Measurements from ENCODE around the gene EPHB3. TPM values are rescaled to one million over a fixed set of nuclear protein-coding genes. Genes with fewer than 3 reads are reported as not detected.

EPHB3 gene
- polyA plus RNA-seq, 1 donor: 42.4 TPM

DNA sequence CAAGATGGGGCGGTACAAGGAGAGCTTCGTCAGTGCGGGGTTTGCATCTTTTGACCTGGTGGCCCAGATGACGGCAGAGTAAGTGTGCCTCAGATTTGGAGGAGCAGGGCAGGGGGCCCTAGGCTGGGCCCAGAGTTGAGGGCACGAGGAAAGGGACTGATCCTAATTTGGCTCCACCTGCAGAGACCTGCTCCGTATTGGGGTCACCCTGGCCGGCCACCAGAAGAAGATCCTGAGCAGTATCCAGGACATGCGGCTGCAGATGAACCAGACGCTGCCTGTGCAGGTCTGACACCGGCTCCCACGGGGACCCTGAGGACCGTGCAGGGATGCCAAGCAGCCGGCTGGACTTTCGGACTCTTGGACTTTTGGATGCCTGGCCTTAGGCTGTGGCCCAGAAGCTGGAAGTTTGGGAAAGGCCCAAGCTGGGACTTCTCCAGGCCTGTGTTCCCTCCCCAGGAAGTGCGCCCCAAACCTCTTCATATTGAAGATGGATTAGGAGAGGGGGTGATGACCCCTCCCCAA lies 19.8 kb downstream of the EPHB3 start:
- DNase-seq: no peak

DNA sequence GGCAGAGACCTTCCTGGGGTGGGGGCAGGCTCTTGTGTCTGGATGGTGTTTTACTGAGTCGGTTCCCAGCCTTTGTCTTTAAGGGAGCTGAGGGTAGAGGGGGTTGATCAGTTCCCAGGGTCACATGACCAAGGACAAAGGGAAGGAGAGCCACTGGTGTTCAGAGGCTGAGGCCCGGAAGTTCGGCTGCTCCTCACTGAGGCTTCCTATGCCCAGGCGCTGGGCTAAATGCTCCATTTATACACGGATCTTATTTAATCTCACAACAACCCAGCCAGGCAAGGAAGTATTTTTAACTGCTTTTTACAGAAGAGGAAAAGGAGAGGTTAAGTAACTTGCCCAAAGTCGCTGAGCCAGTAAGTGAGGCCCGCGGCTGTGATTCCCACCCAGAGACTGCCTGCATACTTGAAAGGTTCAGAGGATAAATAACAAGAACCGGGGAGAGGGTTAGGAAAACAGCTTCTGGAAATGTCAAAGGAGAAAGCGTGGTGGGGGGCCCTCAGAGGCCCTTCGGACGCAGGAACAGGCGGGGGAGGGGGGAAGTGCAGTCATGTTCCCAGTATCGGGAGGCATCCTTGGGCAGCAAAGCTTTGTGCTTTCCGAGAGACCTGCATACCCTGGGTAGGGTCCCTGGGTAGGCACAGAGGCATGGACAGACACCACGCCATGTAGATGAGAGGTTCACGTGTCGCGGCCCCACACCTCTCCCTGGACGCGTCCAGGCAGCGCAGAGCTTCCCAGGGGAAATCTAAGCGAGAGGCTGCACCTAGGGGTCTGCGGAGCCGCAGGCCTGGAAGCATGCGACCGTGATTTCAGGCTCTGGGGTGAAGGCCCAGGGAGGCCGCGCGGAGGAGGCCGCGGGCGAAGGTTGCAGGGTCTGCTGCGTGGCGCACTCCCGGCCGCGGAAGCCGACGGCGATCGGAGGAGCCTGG lies 21.3 kb downstream of the EPHB3 start:
- peak; percentile 46 for DNase-seq

DNA sequence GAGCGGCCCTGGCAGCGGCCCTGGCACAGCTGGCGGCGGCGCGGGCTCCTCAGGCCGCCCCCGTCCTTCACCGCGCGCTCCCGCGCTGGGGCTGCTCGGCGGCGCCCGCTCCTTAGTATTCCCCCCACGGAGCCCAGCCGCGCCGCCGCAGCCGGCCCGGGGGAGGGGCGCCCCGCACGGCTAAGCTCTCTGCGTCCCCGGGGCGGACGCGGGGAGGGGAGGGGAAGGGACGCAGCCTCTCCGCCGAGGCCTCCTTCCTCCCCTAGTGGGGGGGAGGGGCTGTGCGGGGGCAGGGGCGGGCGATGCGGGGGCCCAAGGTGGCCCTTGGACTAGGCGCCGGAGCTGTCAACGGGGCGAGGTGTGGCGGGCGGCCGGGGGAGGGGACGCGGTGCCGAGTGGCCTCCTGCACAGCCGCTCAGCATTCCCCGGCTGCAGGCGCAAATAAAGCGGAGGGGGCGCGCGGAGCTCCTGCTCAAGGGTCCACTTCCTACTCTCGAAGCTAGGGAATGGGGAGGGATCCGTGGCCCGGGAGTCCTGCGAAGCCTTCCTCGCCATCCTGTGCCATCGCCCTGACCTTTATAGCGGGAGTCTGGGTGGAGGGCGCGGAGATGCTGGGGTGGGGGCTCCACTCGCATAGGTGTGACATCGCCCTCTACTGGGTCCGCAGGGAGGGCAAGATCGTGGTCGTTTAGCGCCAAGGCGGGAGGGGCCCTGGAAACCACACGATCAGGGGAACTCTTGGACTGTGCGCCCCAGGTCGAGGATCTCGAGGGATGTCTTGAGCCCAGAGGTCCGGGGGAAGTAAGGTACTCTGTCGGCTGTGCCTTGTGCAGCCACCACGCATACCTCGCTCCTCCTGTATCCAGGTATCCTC lies 22.2 kb downstream of the EPHB3 start:
- peak; percentile 59 for DNase-seq

DNA sequence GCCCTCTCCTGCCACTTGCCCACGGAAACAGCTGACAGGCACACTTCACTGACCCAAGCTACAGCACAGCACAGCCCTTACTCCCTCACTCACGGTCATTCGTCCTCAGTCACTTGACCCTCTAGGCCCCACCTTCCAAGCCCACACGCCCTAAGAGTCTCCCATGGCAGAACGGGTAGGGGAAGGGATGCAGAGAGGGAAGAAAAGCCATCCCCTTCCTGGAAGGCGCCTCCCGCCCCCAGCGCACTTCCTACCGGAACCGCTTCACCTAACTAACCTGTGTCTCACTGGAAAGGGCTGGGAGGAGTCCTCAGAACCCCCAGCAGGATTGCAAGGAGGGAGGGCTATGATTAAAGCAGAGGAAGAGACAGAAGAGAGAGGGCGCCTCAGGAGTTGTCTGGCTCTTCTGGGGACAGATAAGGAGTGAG lies 22.9 kb downstream of the EPHB3 start:
- peak; percentile 32 for DNase-seq

DNA sequence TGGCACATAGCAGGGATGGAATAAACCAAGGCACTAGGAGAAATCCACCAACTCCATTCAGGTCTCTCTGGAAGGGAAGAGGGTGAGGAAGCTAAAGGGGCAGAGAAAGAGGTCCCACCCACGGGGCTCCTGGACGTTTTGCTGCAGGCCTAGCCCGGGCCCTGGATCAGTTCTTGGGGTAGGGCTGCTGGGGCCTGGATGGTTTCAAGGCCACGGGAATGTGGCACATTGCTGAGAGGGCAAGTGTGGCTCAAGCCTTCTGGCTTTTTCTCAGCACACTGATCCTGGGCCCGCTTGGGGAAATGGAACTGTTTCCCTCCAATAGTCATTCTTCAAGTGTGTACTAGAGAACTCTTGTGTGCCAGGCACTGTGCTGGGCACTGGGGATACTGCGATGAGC lies 24.0 kb downstream of the EPHB3 start:
- DNase-seq: no peak

DNA sequence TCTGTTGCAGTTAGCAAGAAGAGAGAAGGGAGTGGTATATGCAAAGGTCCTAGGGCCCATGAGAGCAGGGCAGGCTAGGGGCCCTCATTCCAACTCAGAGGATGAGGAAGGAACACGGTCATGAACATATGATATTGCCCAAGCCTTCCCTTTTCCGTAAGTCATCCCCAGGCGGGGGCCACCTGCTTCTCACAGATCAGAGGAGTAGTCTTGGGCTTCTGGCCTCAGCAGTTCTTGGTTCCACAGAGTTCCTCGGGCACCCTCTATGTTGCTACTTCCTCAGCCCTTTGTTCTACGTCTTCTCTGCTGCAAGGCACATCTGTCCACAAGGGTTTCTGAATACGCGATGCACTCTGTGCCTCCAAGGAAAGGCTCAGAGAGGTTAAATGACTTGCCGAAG lies 25.3 kb downstream of the EPHB3 start:
- no peak for DNase-seq

DNA sequence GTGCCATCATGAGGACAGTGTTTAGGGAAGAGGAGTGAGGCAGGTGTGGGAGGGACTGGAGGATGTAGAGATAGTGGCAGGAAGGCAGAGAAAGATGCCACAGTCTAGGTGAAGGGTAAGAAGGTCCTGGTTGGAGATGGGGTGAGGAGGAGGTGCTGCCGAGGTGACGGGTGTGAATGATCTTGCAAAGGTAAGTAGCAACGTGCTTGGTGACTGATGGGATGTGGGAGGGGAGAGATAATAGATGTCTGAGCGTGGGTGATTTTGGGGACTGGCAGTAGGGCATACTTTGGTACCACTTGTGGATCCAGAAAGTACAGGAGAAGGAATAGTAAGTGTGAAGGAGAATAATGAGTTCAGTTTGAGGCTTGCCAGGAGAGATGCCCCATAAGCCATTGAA lies 27.2 kb downstream of the EPHB3 start:
- no peak for DNase-seq

DNA sequence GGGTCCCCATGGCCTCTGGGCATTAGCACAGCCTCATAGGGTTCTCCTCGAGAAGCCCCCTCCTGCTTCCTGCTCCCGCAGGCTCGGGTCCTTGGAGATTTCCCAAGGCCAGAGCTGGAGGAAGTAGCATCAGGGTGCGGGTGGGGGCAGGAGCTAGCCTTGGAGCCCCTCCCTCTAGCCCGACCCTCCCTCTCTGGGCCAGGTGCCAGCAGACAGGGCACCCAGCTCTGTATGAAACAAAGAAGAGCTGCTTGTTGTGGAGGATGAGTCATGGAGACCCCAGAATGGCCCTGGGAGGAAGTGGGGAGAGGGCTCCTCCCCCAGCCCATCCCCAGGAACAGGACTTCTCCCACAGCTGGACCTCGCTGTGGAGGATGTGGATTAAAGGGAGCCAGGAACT lies 29.2 kb downstream of the EPHB3 start:
- no peak for DNase-seq

DNA sequence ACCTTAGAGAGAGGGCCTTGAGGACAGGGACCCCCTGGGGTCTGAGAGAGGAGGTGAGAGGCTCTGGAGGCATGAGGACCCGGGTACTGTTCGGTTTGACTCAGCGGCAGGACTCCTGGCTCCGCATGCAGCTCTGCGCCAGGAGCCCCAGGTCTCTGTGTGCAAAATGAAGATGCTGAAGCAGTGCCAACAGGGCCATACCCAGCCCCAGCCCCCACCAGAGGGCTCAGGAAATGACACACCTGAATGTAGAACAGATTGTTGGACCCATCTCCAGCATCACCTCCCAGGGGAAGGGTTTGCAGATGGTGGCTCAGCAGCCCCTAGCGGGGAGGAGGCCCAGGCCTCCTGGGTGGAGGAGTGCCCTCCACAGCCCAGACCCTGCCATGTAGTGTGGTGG lies 30.2 kb downstream of the EPHB3 start:
- DNase-seq: no peak

DNA sequence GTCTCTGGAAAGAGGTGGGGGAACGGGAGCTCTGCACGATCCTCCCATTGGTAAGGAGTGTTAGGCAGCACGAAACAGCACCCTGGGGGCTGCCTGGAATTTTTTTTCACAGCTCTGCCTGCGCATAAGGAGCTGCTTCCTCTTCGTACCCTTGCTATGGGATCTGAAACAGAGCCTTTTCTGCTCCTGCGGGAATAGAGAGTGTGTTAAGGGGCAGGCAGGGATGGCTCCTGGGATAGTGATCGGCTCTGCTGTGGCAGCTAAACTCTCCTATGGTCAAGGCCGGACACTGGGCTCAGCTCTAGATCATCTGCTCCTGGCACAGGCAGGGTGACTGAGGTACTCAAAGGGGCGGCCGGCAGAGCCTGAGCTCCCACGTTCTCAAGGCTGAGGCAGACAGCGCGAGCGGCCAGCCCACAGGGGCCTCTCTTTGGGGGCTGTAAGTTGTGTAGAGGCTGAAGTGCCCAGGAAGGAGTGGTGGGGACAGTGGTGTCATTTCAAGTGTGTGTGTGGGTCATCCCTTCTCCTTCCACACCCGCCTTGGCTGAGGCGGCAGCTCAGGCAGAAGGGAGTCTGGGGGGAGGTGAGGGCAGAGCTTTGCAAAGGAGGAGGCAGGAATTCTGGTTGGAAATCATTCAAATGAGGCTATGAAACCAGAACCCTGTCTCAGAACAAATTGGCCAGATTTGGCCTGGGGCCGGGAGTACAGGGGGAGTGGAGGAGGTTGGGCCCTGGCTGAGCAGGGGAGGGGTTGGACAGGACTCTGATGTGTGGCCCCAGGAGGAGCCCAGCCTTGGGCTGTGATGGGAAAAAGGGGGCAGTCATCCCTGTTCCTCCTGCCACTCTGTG lies 31.0 kb downstream of the EPHB3 start:
- DNase-seq: peak; percentile 68

DNA sequence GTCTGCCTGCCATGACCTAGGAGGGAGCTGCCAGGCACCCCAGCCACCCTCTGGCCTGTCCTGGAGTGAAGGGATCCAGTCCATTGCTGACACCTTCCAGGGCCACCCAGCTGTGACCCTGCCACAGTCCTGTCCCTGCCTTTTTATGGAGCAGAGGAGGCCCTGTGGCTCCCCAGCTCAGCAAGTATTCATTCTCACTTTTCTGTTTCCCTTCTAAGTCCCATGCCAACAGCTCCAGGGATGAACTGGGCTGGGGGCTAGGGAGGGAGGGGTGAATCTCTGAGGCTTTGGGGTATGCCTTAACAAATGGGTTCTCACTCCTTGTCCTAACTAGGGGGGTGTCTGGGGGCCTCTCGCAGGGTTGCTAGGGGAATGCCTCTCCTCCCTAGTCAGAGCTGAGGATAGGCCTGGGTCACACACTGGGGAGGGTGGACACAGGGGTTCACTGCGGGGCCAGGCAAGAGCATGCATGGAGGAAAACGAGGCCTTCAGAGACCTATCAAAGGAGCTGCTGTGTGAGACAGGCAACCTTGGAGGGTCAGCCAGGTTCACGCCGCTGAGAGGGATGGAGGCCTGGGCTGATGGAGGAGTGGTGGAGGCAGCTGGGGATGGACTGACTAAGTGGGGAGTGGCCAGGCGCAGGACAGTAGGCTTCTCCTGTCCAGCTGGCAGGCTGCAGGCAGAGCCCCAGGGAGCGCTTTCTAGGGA lies 31.8 kb downstream of the EPHB3 start:
- DNase-seq: peak; percentile 41

DNA sequence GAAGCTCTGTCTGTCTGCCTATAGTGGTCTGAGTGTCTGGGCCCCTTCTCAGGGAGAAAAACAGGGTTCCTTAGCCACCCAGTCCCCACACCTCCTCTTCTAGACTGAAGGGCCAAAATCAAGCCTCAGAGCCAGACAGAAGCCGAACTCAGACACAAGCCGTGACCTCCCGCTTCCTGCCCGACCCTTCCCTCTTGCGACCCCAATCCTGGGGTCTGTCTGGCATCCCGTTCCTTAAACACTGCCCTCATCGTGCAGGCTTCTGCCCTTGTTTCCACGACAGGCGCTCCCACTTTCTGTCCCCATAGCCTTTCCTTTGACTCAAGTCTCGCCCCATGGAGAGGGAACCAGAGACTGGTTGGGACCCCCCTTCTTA lies 32.3 kb downstream of the EPHB3 start:
- DNase-seq: no peak

DNA sequence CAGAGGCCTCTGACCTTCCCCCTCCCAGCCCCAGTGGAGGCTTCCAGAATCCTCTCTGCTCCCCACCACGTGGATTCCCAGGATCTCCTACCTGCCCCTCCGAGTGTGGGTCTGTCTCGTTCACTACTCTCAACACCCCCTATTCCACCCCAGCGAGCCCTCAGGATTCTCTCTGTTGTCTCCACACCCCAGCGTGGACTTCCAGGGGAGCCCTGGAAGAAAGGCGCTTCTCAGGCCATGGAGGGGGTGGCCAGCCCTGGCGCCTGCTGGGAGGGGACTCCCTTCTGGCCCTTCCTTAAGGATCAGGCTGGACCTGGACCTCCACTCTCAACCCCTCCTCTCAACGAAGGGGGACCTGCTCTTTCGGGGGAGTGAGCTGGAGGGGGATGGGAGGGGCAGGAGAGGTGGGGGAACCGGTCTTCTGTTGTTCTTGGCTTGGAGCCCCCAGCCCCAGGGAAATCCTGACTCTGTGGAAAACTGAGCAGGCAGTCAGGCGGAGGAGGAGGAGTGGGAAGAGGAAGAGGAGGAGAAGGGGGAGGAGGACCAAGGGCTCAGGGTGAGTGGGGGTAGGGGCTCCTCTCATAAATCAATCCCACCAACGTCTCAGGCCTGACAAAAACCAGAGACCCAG lies 32.9 kb downstream of the EPHB3 start:
- DNase-seq: no peak

DNA sequence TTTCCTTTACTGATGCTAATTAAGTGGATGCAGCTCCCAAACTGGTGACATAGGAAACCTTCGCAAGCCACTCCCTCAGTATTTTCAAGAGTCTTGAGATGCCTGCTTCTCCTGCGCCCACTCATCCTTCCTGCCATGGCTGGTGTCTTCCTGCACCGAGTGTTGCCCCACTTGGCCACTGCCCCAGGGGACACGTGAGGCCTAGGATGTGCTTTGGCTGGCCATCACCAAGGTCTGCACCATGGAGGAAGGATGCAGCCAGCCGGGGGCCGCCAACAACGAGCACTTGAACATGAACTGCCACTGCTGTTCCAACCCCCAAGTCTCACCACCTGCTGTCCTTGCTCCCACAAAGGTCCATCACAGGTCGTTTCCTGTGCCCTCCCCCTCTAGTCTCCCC lies 34.1 kb downstream of the EPHB3 start:
- DNase-seq: no peak

DNA sequence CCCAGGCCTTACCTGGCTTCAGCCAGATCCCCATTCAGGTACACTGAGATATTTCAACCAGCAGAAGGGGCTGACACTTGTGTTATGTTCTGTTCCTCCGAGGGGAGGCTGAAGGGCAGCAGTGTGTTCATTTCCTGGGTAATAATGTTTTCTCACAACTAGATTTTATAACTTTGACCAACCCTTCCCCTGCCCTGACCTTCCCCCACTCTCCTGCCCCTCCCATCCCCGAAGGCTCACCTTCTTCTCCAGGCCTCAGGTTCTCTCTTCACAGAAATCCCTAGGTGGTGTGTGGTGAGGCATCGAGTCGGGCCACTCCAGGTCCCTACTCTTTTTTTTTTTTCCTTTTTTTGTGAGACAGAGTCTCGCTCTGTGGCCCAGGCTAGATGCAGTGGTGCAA lies 34.6 kb downstream of the EPHB3 start:
- no peak for DNase-seq

DNA sequence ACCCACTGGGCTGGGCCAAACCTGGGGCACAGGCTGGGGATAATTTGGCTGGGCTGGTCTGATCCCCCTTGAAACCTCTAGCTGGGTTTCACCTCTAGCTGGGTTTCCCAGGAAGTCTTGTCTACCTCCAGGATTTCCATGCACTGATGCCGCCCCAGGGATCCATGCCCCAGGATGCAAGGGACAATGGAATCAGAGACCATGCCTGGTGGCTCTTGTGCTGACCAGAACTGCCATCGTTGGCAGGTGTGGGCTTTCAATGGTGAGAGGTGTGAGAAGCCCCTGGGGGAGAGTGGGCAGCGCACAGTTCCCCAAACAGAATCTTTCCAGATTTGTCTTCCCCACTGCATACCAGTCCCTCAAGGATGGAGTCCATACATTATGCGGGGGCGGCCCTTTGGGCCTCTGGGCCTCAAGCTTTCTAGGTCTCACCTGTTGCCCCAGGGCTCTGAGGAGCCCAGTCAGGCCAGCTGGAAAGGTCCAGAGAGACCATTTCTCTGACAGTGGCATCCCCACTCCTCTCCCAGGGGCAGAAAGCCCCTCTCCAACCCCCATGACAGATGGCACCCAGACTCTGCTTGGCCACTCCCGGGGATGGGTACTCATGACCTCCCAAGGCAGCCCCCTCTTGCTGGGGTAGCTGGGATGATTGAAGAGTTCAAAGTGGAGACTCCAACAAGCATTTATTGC lies 35.4 kb downstream of the EPHB3 start:
- no peak for DNase-seq

DNA sequence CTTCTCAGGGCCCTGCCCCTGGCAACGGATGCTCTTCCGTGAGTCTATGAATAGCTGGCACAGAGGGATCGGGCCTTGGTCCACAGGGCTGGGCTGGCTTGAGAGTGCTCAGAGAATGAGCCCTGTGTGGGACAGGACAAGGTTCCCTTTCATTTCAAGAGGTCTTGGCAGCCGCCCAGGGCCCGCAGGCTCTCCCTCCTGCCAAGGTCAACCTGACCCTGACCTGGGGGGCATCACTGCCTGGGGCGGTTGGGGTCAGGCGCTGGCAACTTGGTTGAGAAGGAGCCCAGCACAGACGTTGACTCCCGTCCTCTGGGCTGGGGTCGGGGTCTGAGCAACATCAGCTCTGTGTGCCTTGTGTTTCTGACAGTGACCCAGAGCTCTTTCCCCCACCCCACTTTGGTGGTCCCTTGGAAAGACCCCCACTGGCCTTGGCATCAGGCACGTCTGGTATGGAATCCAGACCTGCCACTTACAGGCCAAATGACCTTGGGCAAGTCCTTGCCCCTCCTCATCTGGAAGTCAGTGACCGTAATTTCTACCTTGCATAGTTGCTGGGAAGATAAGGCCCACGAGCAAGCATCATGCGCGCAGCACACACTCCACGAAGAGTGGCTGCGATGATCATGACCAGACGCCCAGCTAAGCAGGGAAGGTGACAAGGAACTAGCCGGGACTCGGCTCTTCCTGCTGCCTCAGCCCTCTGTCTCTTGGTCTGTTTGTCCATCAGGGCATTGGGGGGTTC lies 36.4 kb downstream of the EPHB3 start:
- no peak for DNase-seq

DNA sequence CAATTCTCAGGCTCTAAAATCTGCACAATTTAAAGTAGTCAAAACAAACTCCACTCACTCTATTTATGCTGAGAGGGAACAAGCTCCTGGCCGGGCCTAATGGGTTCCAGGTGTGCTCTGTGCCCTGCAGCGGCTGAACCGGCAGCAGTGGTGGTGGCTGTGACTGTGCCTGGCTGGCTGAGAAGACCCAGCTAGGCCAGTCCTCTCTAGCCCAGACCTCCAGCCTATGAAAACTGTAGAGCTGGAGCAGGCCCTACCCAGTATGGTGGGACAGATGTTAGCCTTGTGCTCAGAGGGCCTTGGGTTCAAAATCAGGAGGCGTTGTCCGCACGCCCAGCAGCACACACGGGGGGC lies 37.0 kb downstream of the EPHB3 start:
- DNase-seq: no peak

DNA sequence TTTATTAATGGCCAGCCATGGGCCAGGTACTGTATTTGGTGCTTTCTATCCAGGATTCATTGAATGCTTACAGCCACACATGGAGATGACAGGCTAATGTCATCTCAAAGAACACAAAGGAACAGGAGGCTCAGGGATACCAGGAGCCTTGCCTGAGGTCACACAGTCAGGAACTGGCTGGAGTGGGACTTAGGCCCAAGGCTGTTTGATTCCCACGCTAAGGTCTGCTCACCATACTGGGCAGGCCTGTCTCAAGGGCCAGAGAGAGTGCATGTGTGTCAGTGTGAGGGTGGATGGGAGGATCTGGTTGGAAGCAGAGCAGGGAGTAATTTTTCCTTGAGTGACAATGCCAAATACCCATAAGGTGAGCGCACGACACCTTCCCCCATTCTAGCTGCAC lies 37.6 kb downstream of the EPHB3 start:
- DNase-seq: no peak
